ENCODE results near the gene PURA.

PURA gene

DNA sequence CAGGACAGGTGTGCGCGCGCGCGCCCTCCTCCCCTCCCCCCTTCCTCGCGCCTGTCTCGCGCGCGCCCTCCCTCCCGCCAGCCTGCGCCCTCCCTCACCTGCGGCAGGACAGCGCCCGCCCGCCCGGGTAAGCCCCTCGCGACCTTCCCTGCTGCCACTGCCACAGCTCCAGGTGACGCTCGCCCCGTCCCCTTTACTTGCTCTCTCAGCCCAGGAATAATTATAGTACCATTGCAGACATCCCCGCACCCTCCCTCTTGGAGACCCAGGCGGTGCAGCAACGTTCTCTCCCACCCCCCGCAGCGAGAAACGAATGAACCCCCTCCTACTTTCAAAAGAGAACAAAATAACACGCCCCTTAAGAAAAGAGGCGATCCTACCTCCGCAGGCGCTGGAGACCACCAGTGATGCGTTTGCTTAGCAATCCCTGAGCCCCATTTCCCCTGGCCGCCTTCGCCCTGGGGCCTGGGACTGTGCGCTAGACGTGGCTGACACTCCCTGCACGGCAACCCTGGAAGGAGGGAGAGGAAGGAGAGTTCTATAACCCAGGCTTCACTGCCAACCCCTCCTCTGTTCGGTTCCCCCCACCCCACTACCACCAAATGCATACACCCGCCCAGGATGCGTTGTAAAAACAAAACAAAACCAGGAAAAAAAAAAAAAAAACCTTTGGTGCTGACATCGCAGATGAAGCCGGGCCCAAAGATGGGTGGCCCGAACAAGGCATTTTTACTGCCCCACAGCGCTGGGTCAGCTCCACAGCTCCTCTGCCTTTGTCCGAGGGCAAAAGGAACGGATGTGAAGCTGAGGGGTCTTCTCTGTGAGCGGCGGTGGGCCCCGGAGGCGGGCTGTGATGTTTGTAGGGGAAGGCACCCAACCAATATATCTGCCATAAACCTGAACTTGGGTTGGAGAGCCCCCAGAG, 5.6 kb upstream of the PURA start:
- Histone ChIP-seq H3K27ac (peak overlapping the region in 5 of 11 experiments; percentile 82 to 89 (median 86); a peak in 3 of 22 replicates), H3K9me3 (replicated peaks in 1 of 11) (no peaks in the 10 kb centered on the region), H3K27me3 (peaks cover 54 to 58% (median 54%) of the 10 kb centered on the region in 11 experiments), H4K20me1 (peaks cover 39 to 54% (median 44%) of the 10 kb centered on the region in 11 experiments), H3K4me3 (peak overlapping the region; percentile 57 to 75 (median 66)), H3K36me3 (no peaks in the 10 kb centered on the region), H3K4me1 (peaks cover 28 to 49% (median 35%) of the 10 kb centered on the region in 10 experiments), H3K4me2 (peak overlapping the region; percentile 85 to 99 (median 95)), H3K9ac (peak overlapping the region; percentile 72 to 86 (median 83); a peak in 20 of 22 replicates)
- TF ChIP-seq Cebpa-rat (IDR thresholded peaks at IDR 0.05), result no peak

GRCh38 chr5:140109018-140109758, 4.7 kb upstream of the PURA start:
- Histone ChIP-seq H3K9ac (no peak overlapping the region), H3K4me3 (peak overlapping the region in 9 of 10 experiments; percentile 59 to 75 (median 66); a peak in 10 of 20 replicates)

GRCh38 chr5:140109759-140110645, 3.9 kb upstream of the PURA start:
- no peaks in the 10 kb centered on the region for H3K9me3 ChIP-seq (replicated peaks in 1 of 11)
- TF ChIP-seq Cebpa-rat (IDR thresholded peaks at IDR 0.05), result no peak
- no peak overlapping the region for H3K9ac ChIP-seq
- peaks cover 56 to 64% (median 57%) of the 10 kb centered on the region in 11 experiments for H3K27me3 ChIP-seq
- peaks cover 32 to 54% (median 41%) of the 10 kb centered on the region in 10 experiments for H3K4me1 ChIP-seq
- no peaks in the 10 kb centered on the region for H3K36me3 ChIP-seq
- H4K20me1 ChIP-seq, result peaks cover 40 to 60% (median 48%) of the 10 kb centered on the region in 11 experiments
- H3K27ac ChIP-seq, result no peak overlapping the region
- no peak overlapping the region for H3K4me3 ChIP-seq
- no peak overlapping the region for H3K4me2 ChIP-seq

More at GRCh38 chr5:140109018-140109758, 4.7 kb upstream of the PURA start:
- Histone ChIP-seq H3K27ac (no peak overlapping the region), H4K20me1 (peaks cover 39 to 55% (median 44%) of the 10 kb centered on the region in 11 experiments), H3K36me3 (no peaks in the 10 kb centered on the region), H3K27me3 (peaks cover 56 to 60% (median 57%) of the 10 kb centered on the region in 11 experiments), H3K9me3 (replicated peaks in 1 of 11) (no peaks in the 10 kb centered on the region), H3K4me2 (peak overlapping the region; percentile 85 to 99 (median 95); a peak in 21 of 22 replicates), H3K4me1 (peaks cover 30 to 50% (median 38%) of the 10 kb centered on the region in 10 experiments)
- TF ChIP-seq Cebpa-rat (IDR thresholded peaks at IDR 0.05), result no peak

GRCh38 chr5:140110646-140110957, 3.3 kb upstream of the PURA start:
- peaks cover 38 to 59% (median 46%) of the 10 kb centered on the region in 10 experiments for H3K4me1 ChIP-seq
- TF ChIP-seq Cebpa-rat (IDR thresholded peaks at IDR 0.05), result no peak
- H3K4me2 ChIP-seq, result no peak overlapping the region
- no peak overlapping the region for H3K9ac ChIP-seq
- H3K27me3 ChIP-seq, result peaks cover 56 to 64% (median 57%) of the 10 kb centered on the region in 11 experiments
- no peaks in the 10 kb centered on the region for H3K36me3 ChIP-seq
- no peak overlapping the region for H3K4me3 ChIP-seq
- peaks cover 40 to 66% (median 53%) of the 10 kb centered on the region in 11 experiments for H4K20me1 ChIP-seq
- no peaks in the 10 kb centered on the region for H3K9me3 ChIP-seq (replicated peaks in 1 of 11)
- no peak overlapping the region for H3K27ac ChIP-seq

DNA sequence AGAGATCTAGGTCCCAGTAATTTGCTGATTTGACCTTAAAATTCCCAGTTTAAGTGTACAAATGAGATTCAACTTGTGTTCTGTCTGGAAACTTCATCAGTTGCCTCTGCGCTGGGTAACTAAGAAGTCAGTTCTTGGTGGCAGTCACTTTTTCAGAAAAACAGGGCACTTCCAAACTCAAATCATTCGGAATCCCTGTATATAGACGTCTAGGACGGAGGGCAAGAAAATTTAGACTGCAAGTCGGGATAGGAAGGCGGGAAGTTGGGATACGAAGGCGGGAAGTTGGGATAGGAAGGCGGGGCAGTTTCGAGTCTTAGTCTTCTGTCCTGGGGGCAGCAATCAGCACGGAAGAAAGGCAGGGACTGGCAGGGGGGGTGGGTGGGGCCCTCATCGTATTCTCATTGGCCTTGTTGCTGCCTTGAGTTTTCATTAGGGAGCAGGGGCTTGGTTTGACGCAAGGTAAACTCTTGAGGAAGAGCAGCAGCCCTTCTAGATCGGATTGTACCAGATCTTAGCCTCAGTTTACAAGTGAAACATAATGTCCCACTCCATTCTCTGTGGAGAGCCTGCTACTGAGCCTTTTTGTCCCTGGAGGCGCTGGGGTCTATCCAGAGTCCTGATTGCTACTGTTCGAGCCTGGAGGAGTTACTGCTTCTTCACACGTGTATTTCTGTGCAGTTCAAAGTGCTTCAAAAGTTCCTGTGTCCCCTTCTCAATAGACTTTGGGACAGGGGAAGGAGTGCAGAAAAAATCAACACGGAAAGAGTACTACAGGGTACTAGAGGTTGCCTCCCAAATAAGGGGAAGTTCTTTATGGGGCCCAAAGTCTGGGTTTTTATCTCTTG, 2.7 kb upstream of the PURA start:
- Histone ChIP-seq H3K4me2 (peak overlapping the region in 3 of 11 experiments; percentile 22 to 100 (median 41); a peak in 5 of 22 replicates), H3K9ac (no peak overlapping the region), H3K4me3 (no peak overlapping the region), H3K4me1 (peaks cover 40 to 59% (median 50%) of the 10 kb centered on the region in 10 experiments), H4K20me1 (peaks cover 43 to 72% (median 59%) of the 10 kb centered on the region in 11 experiments), H3K27me3 (peaks cover 56 to 65% (median 57%) of the 10 kb centered on the region in 11 experiments), H3K9me3 (replicated peaks in 1 of 11) (no peaks in the 10 kb centered on the region), H3K36me3 (no peaks in the 10 kb centered on the region), H3K27ac (no peak overlapping the region)
- no peak for TF ChIP-seq Cebpa-rat (IDR thresholded peaks at IDR 0.05)

DNA sequence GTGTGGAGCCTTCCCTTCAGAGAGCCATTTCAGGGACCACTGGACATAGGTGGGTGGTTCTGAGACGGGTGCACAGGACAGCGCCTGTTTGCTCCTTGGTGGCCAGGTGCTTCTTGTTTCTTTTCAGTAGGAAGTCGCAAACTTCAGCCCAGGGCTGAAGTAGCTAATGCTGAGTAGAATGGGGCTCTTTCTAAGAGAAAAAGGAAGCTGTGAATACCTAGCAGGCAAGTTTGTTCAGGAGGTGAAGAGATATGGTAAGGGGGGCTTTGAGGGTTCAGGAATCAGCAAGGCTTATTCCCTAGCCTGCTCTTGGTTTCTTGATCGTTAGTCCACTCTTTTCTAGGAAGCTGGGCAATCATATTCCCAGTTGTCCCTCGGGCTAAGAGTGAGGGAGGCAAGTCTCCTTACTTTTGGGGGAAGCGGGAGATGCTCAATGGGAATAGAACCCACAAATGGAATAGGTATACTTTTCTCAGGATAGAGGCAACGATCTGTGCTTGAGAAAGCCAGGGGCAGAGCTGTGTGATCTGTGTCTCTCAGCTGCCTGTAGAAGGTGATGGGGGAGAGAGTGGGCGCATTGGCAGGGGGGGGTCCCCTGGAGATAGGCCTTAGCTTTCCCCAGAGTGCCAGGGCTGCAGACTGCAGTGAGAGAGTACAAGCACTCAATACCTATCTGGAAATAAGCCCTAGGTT, 1.9 kb upstream of the PURA start:
- no peaks in the 10 kb centered on the region for H3K9me3 ChIP-seq (replicated peaks in 1 of 11)
- H3K4me3 ChIP-seq, result no peak overlapping the region
- H3K4me1 ChIP-seq, result peaks cover 34 to 59% (median 49%) of the 10 kb centered on the region in 10 experiments
- H3K27ac ChIP-seq, result no peak overlapping the region
- peak overlapping the region in 3 of 11 experiments; percentile 22 to 100 (median 41); a peak in 5 of 22 replicates for H3K4me2 ChIP-seq
- H4K20me1 ChIP-seq, result peaks cover 49 to 80% (median 64%) of the 10 kb centered on the region in 11 experiments
- no peak overlapping the region for H3K9ac ChIP-seq
- H3K27me3 ChIP-seq, result peaks cover 56 to 71% (median 61%) of the 10 kb centered on the region in 11 experiments
- H3K36me3 ChIP-seq, result no peaks in the 10 kb centered on the region
- no peak for TF ChIP-seq Cebpa-rat (IDR thresholded peaks at IDR 0.05)

- H3K4me1 ChIP-seq, result peaks cover 30 to 61% (median 45%) of the 10 kb centered on the region in 10 experiments
- no peak overlapping the region for H3K27ac ChIP-seq
- H3K9ac ChIP-seq, result peak overlapping the region in 5 of 11 experiments; percentile 85 to 89 (median 86); a peak in 9 of 22 replicates
- H3K4me2 ChIP-seq, result peak overlapping the region; percentile 96 to 100 (median 100)
- no peaks in the 10 kb centered on the region for H3K9me3 ChIP-seq (replicated peaks in 1 of 11)
- H4K20me1 ChIP-seq, result peaks cover 53 to 87% (median 71%) of the 10 kb centered on the region in 11 experiments
- peaks cover 56 to 79% (median 69%) of the 10 kb centered on the region in 11 experiments for H3K27me3 ChIP-seq
- H3K4me3 ChIP-seq, result peak overlapping the region; percentile 75 to 89 (median 82); a peak in 17 of 20 replicates
- no peak for TF ChIP-seq Cebpa-rat (IDR thresholded peaks at IDR 0.05)
- no peaks in the 10 kb centered on the region for H3K36me3 ChIP-seq
Measured at GRCh38 chr5:140112685-140113179, 1.2 kb upstream of the PURA start.
